Measurements from ENCODE around the gene UTF1. TPM values are rescaled to one million over a fixed set of nuclear protein-coding genes. Genes with fewer than 3 reads are reported as not detected.

The UTF1 gene
- total and polyA plus RNA-seq, 9 donors: 0.06 to 9.3 (median 2.5) TPM; not detected in 2

DNA sequence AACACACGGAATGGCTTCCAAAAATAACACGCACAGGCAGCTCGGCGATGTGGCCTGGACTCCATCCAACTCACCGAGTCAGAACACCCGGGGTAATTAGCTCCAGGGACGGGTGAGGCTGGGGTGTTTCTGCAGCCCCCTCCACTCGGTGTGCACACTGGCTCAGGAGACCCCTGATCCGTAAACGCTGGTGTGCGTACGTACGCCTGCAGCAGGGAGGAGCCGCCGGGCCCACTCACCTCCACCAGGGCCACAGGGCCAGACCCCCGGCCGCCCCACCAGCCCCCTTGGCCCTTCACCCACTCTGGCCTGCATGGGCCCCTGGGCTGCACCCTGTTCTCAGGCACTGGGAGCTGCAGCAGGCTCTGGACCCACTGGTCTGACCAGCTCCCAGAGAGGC lies 22.4 kb upstream of the UTF1 start:
- DNase-seq: peak in 1 of 5 donors; percentile 28
- no peaks in the 10 kb centered on the region for H3K9me3 ChIP-seq
- H3K4me1 ChIP-seq (ENCODE audit: insufficient read depth): no peaks in the 10 kb centered on the region
- no peak overlapping the region for H3K27ac ChIP-seq
- H3K27me3 ChIP-seq: no peaks in the 10 kb centered on the region
- TF ChIP-seq EP300 (IDR thresholded peaks at IDR 0.05): no peak
- TF ChIP-seq POLR2A (IDR thresholded peaks at IDR 0.05): no peak
- TF ChIP-seq, protein P1, sequence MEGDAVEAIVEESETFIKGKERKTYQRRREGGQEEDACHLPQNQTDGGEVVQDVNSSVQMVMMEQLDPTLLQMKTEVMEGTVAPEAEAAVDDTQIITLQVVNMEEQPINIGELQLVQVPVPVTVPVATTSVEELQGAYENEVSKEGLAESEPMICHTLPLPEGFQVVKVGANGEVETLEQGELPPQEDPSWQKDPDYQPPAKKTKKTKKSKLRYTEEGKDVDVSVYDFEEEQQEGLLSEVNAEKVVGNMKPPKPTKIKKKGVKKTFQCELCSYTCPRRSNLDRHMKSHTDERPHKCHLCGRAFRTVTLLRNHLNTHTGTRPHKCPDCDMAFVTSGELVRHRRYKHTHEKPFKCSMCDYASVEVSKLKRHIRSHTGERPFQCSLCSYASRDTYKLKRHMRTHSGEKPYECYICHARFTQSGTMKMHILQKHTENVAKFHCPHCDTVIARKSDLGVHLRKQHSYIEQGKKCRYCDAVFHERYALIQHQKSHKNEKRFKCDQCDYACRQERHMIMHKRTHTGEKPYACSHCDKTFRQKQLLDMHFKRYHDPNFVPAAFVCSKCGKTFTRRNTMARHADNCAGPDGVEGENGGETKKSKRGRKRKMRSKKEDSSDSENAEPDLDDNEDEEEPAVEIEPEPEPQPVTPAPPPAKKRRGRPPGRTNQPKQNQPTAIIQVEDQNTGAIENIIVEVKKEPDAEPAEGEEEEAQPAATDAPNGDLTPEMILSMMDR (IDR thresholded peaks at IDR 0.05): no peak
- 57 to 78% (median 68%) methylated on average over 10 to 17 of the region's 17 CpGs for WGBS, 3 donors
- H3K36me3 ChIP-seq: no peaks in the 10 kb centered on the region
- H3K4me3 ChIP-seq: no peak overlapping the region
- intact Hi-C loops (cut with DNase I): no loop called here

DNA sequence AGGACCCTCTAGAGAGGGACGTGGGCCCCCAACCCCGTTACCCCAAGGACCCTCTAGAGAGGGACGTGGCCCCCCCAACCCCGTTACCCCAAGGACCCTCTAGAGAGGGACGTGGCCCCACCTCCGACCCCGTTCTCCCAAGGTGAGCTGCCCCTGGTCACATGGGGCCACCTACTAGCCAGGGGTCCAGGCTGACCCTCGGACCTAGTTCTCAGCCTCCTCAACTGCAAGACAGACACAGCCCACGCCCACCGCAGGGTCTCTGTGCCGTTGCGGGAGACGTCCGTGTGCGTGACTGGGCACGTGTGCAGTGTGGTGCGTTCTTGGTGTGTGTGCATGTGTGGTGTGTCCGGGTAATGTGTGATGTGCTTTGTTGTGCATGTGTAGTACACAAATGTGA lies 21.6 kb upstream of the UTF1 start:
- TF ChIP-seq POLR2A (IDR thresholded peaks at IDR 0.05) (no peak), EP300 (IDR thresholded peaks at IDR 0.05) (no peak)
- TF ChIP-seq, protein P1 (IDR thresholded peaks at IDR 0.05): no peak
- intact Hi-C loops (cut with DNase I): no loop called here
- H3K36me3 ChIP-seq: no peaks in the 10 kb centered on the region
- H3K27me3 ChIP-seq: no peaks in the 10 kb centered on the region
- 88 to 96% (median 89%) methylated on average over 11 to 18 of the region's 18 CpGs for WGBS, 3 donors
- peak in 1 of 5 donors; percentile 17 for DNase-seq
- no peak overlapping the region for H3K27ac ChIP-seq
- H3K9me3 ChIP-seq: no peaks in the 10 kb centered on the region
- no peaks in the 10 kb centered on the region for H3K4me1 ChIP-seq (ENCODE audit: insufficient read depth)
- H3K4me3 ChIP-seq: no peak overlapping the region

DNA sequence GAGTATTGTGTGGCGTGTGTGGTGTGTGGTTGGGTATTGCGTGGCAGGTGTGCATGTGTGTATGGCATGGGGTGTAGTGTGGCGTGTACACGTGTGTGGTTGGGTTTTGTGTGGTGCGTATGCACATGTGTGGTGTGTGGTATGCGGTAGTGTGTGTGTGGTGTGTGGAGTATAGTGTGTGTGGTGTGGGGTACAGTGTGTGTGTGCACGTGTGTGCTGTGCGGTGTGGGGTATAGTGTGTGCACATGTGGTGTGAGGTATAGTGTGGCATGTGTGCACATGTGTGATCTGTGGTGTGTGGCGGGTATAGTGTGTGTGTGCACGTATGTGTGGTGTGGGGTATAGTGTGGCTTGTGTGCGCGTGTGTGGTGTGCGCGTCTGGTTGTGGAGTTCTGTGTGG lies 20.9 kb upstream of the UTF1 start:
- WGBS, 3 donors: 93 to 95% (median 95%) methylated on average over 14 of the region's 14 CpGs
- intact Hi-C loops (cut with DNase I): no loop called here
- Histone ChIP-seq H3K36me3 (no peaks in the 10 kb centered on the region), H3K4me1 (ENCODE audit: insufficient read depth) (no peaks in the 10 kb centered on the region), H3K4me3 (no peak overlapping the region), H3K27ac (no peak overlapping the region), H3K27me3 (no peaks in the 10 kb centered on the region), H3K9me3 (no peaks in the 10 kb centered on the region)
- TF ChIP-seq POLR2A (IDR thresholded peaks at IDR 0.05): no peak
- TF ChIP-seq, protein P1 (IDR thresholded peaks at IDR 0.05): no peak
- TF ChIP-seq EP300 (IDR thresholded peaks at IDR 0.05): no peak
- DNase-seq: peak in 1 of 5 donors; percentile 13

DNA sequence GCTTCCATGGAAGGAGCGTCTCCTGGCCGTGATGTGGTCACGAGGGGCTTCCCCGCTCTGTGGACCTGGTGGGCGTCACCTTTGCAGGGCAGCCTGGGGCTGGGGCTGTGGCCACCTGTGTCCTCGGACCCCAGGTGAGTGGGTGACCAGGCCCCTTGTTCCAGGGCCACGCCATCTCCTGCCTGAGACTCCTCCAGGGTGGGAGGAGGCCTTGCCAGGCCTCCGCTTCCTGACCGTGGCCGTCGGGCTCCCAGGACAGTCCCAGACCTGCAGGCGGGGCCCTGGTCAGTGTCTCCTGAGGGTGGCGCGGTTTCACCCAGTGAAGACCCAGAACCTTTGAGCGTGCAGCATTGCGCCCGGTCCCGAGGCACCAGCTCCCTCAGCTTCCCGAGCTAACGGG lies 20.4 kb upstream of the UTF1 start:
- peak in 1 of 5 donors; percentile 28 for DNase-seq
- Histone ChIP-seq H3K36me3 (no peaks in the 10 kb centered on the region), H3K9me3 (no peaks in the 10 kb centered on the region), H3K4me3 (no peak overlapping the region), H3K27me3 (no peaks in the 10 kb centered on the region), H3K4me1 (ENCODE audit: insufficient read depth) (no peaks in the 10 kb centered on the region), H3K27ac (no peak overlapping the region)
- intact Hi-C loops (cut with DNase I): no loop called here
- TF ChIP-seq, protein P1 (IDR thresholded peaks at IDR 0.05): no peak
- TF ChIP-seq EP300 (IDR thresholded peaks at IDR 0.05): no peak
- TF ChIP-seq POLR2A (IDR thresholded peaks at IDR 0.05): no peak
- WGBS, 3 donors: 83 to 90% (median 87%) methylated on average over 20 of the region's 20 CpGs
